HCT116 (cell line): ENCODE data around the gene SLC10A2. TPM values are rescaled to one million over a fixed set of nuclear protein-coding genes. Genes with fewer than 3 reads are reported as not detected.

ENCODE experiments used
- ATAC-seq: fragments of 200-7000 bp; cut with Tn5 transposase; 2 replicates; pipeline ENCODE4 v1.9.1; 2020; ENCODE audit warnings: mild to moderate bottlenecking, moderate library complexity
- BruUV-seq: library from RNA; stranded (reverse); fragments of 400-500 nt; replicated peaks from 2 replicates; lab custom pipeline; 2021; lab: Mats Ljungman, UMichigan
- CTCF ChIA-PET: fragments of 300-600 bp; sonication (Branson Sonifier 250); formaldehyde crosslinking; loops from one replicate; lab custom pipeline; 2021; ENCODE audit warnings: antibody characterized with exemption; lab: Charles Lee
- POLR2A ChIA-PET: fragments of 300-600, 350-600 bp; sonication (Branson Sonifier 250); formaldehyde crosslinking; loops from one replicate; lab custom pipeline; 2021; ENCODE audit warnings: antibody characterized with exemption; lab: Charles Lee
- RAD21 ChIA-PET, 2 experiments: fragments of 300-600 bp; sonication (Branson Sonifier 250); formaldehyde crosslinking; loops; one replicate each; lab custom pipeline; 2023; ENCODE audit warnings: low total read pairs in 2 of 2; ENCODE audit not compliant: uncharacterized antibody in 2 of 2, unreplicated experiment in 2 of 2, low non-redundant PET in 1 of 2; lab: Charles Lee
- DNase-seq: peaks from one replicate; pipeline ENCODE4 v3.0.0-alpha.2; 2010; ENCODE audit warnings: low read depth, low spot score
- H2AFZ ChIP-seq: fragments of 200-600 bp; shearing (Covaris generic), sonication (generic); 2 replicates; pipeline ENCODE4 v1.6.1; 2017; ENCODE audit warnings: low read depth, mixed run types, mixed read lengths, antibody characterized with exemption, low read length; ENCODE audit not compliant: poor library complexity, severe bottlenecking
- H3K27ac ChIP-seq: 2 replicates; pipeline ENCODE4 v1.5.1; 2012; ENCODE audit warnings: low read depth, low read length
- H3K27me3 ChIP-seq: fragments of 200-600 bp; sonication (generic); 2 replicates; pipeline ENCODE4 v1.6.1; 2016; ENCODE audit warnings: mixed run types, low read length, mixed read lengths; ENCODE audit not compliant: insufficient read depth
- H3K36me3 ChIP-seq, 2 experiments: fragments of 200-500 bp in 1 of 2; fragments of 200-600 bp in 1 of 2; sonication (Bioruptor generic) in 1 of 2; sonication (generic) in 1 of 2; 2 replicates each; pipeline versions ENCODE4 v1.5.1 to v1.6.1; 2014 to 2016; ENCODE audit warnings: low read length in 2 of 2, inconsistent platforms in 1 of 2, mixed read lengths in 1 of 2, mixed run types in 1 of 2; ENCODE audit not compliant: insufficient read depth in 2 of 2, control insufficient read depth in 1 of 2
- H3K4me1 ChIP-seq, 2 experiments: fragments of 200-600 bp in 1 of 2; sonication (generic) in 1 of 2; 2 replicates each; pipeline versions ENCODE4 v1.5.1 to v1.6.1; 2012 to 2017; ENCODE audit warnings: low read length in 2 of 2, inconsistent platforms in 1 of 2, mild to moderate bottlenecking in 1 of 2, mixed read lengths in 1 of 2, mixed run types in 1 of 2, moderate library complexity in 1 of 2; ENCODE audit not compliant: insufficient read depth in 2 of 2, control insufficient read depth in 1 of 2
- H3K4me2 ChIP-seq: fragments of 200-600 bp; sonication (generic); 2 replicates; pipeline ENCODE4 v1.6.1; 2017; ENCODE audit warnings: mixed run types, low read length, mixed read lengths
- H3K4me3 ChIP-seq, 2 experiments: fragments of 200-600 bp in 1 of 2; sonication (generic) in 1 of 2; replicated peaks in 1 of 2; 2 replicates each; pipeline ENCODE4 v1.5.1; 2011 to 2016; ENCODE audit warnings: low read length in 2 of 2, control low read depth in 1 of 2, low read depth in 1 of 2, mild to moderate bottlenecking in 1 of 2, mixed read lengths in 1 of 2, mixed run types in 1 of 2
- H3K79me2 ChIP-seq: fragments of 200-600 bp; sonication (generic); 2 replicates; pipeline ENCODE4 v1.6.1; 2017; ENCODE audit warnings: mild to moderate bottlenecking, mixed run types, low read length, moderate library complexity, mixed read lengths; ENCODE audit not compliant: insufficient read depth
- H3K9ac ChIP-seq: fragments of 200-600 bp; sonication (generic); 2 replicates; pipeline ENCODE4 v1.6.1; 2016; ENCODE audit warnings: low read length, mixed read lengths
- H3K9me2 ChIP-seq: fragments of 200-600 bp; sonication (generic), shearing (Covaris generic); 2 replicates; pipeline ENCODE4 v1.6.1; 2017; ENCODE audit warnings: mixed run types, mild to moderate bottlenecking, moderate library complexity; ENCODE audit not compliant: insufficient read depth
- H3K9me3 ChIP-seq, 2 experiments: fragments of 200-500 bp in 1 of 2; fragments of 200-600 bp in 1 of 2; sonication (Bioruptor generic) in 1 of 2; sonication (generic) in 1 of 2; 2 replicates each; pipeline ENCODE4 v1.6.1; 2014 to 2017; ENCODE audit warnings: low read length in 2 of 2, mixed read lengths in 2 of 2, inconsistent platforms in 1 of 2, low read depth in 1 of 2, mild to moderate bottlenecking in 1 of 2, mixed run types in 1 of 2, moderate library complexity in 1 of 2; ENCODE audit not compliant: control insufficient read depth in 1 of 2, insufficient read depth in 1 of 2
- H4K20me1 ChIP-seq: fragments of 200-600 bp; sonication (generic), shearing (Covaris generic); 2 replicates; pipeline ENCODE4 v1.6.1; 2017; ENCODE audit warnings: mixed run types, mild to moderate bottlenecking, moderate library complexity; ENCODE audit not compliant: insufficient read depth
- CEBPB ChIP-seq: IDR thresholded peaks from 2 replicates; pipeline ENCODE4 v1.6.1; 2012; ENCODE audit warnings: low read depth
- EGR1 ChIP-seq: IDR thresholded peaks from 2 replicates; pipeline ENCODE4 v1.6.1; 2012; ENCODE audit warnings: low read depth
- ELF1 ChIP-seq: IDR thresholded peaks from 2 replicates; pipeline ENCODE4 v1.6.1; 2012; ENCODE audit warnings: low read depth, borderline replicate concordance
- EZH2 ChIP-seq: fragments of 200-600 bp; sonication (generic); IDR thresholded peaks from 2 replicates; pipeline ENCODE4 v1.6.1; 2017; ENCODE audit warnings: antibody characterized with exemption, mixed run types
- EZH2phosphoT487 ChIP-seq: fragments of 200-600 bp; IDR thresholded peaks from 2 replicates; pipeline ENCODE4 v1.6.1; 2018; ENCODE audit warnings: antibody characterized with exemption, borderline replicate concordance
- FOSL1 ChIP-seq: IDR thresholded peaks from 2 replicates; pipeline ENCODE4 v1.6.1; 2012; ENCODE audit warnings: low read depth
- JUND ChIP-seq: IDR thresholded peaks from 2 replicates; pipeline ENCODE4 v1.6.1; 2012
- SP1 ChIP-seq: IDR thresholded peaks from 2 replicates; pipeline ENCODE4 v1.6.1; 2012; ENCODE audit warnings: low read depth
- SRF ChIP-seq: IDR thresholded peaks from 2 replicates; pipeline ENCODE4 v1.6.1; 2012; ENCODE audit warnings: low read depth
- YY1 ChIP-seq: IDR thresholded peaks from 2 replicates; pipeline ENCODE4 v1.6.1; 2011; ENCODE audit warnings: low read length, low read depth, moderate library complexity, mild to moderate bottlenecking; ENCODE audit not compliant: insufficient replicate concordance; ENCODE audit errors: extremely low read depth
- ZFX ChIP-seq: fragments of 450-650 bp; IDR thresholded peaks from 2 replicates; pipeline ENCODE4 v1.6.1; 2017
- intact Hi-C: fragments of 100-400 bp; cut with micrococcal nuclease; formaldehyde crosslinking; loops from 2 replicates; pipeline ENCODE4 v1.10.0; 2022
- total RNA-seq: library from RNA; stranded (reverse); gene quantifications from one replicate; pipeline ENCODE4 v1.2.1, GENCODE V29; 2021; ENCODE audit not compliant: unreplicated experiment
- TF ChIP-seq, protein P1 (sequence below), 3 experiments: fragments of 200-600 bp in 1 of 3; sonication (generic) in 1 of 3; IDR thresholded peaks in 2 of 3; conservative IDR thresholded peaks in 1 of 3; 2 replicates each; pipeline ENCODE4 v1.5.1; 2012 to 2017; ENCODE audit warnings: low read depth in 2 of 3, low read length in 2 of 3, antibody characterized with exemption in 1 of 3, borderline replicate concordance in 1 of 3, control low read depth in 1 of 3, mild to moderate bottlenecking in 1 of 3, mixed read lengths in 1 of 3, mixed run types in 1 of 3, moderate library complexity in 1 of 3; ENCODE audit not compliant: insufficient read depth in 1 of 3
- TF ChIP-seq, protein P2 (sequence below): IDR thresholded peaks from 2 replicates; pipeline ENCODE4 v1.6.1; 2012
- TF ChIP-seq, protein P3 (sequence below): IDR thresholded peaks from 2 replicates; pipeline ENCODE4 v1.6.1; 2012; ENCODE audit warnings: low read depth
- TF ChIP-seq, protein P4 (sequence below): IDR thresholded peaks from 2 replicates; pipeline ENCODE4 v1.6.1; 2011; ENCODE audit warnings: mild to moderate bottlenecking, low read length, moderate library complexity; ENCODE audit not compliant: insufficient replicate concordance; ENCODE audit errors: extremely low read depth

The SLC10A2 gene
- total RNA-seq, 1 experiment from 2014 or later = not detected

DNA sequence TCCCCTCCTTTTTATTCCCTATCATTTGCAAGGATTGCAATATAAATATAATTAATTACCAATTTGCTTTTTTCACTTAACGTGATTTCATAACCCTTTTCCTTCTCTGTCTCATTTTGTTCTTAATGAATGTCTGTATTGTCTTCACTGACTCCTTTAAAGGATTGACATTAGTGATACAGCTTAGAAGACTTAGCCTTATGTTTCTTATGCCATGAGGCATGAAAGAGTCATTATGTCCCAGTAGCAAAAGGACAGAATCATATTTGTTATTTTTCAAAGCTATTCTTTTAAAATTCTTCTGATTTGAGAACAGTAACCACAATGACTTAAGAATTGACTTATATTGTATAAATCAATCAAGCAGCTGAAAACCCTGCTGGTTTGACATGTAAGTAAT is 26.2 kb downstream of the SLC10A2 start:
- no peak overlapping the region for H3K4me2 ChIP-seq
- H3K27ac ChIP-seq = no peak overlapping the region
- H3K9ac ChIP-seq = no peak overlapping the region
- ChIA-PET RAD21 (no interaction called here), CTCF (no interaction called here), POLR2A (no interaction called here)
- DNase-seq (no peak), ATAC-seq (no peak)
- H2AFZ ChIP-seq = no peak overlapping the region
- no peaks in the 10 kb centered on the region for H3K79me2 ChIP-seq
- intact Hi-C loops = no loop called here
- TF ChIP-seq ELF1 (no peak), ZFX (no peak), EZH2 (no peak), FOSL1 (no peak), EZH2phosphoT487 (no peak), YY1 (no peak)
- TF ChIP-seq, protein P1, sequence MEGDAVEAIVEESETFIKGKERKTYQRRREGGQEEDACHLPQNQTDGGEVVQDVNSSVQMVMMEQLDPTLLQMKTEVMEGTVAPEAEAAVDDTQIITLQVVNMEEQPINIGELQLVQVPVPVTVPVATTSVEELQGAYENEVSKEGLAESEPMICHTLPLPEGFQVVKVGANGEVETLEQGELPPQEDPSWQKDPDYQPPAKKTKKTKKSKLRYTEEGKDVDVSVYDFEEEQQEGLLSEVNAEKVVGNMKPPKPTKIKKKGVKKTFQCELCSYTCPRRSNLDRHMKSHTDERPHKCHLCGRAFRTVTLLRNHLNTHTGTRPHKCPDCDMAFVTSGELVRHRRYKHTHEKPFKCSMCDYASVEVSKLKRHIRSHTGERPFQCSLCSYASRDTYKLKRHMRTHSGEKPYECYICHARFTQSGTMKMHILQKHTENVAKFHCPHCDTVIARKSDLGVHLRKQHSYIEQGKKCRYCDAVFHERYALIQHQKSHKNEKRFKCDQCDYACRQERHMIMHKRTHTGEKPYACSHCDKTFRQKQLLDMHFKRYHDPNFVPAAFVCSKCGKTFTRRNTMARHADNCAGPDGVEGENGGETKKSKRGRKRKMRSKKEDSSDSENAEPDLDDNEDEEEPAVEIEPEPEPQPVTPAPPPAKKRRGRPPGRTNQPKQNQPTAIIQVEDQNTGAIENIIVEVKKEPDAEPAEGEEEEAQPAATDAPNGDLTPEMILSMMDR (IDR thresholded peaks at IDR 0.05 in 2 of 3, conservative IDR thresholded peaks at IDR 0.05 in 1 of 3; ENCODE audit: borderline replicate concordance in 1 of 3, insufficient read depth in 1 of 3, low read depth in 2 of 3, low read length in 2 of 3) = no peak
- no peaks in the 10 kb centered on the region for H4K20me1 ChIP-seq
- H3K27me3 ChIP-seq = no peaks in the 10 kb centered on the region
- BruUV-seq = no TSS peak
- no peaks in the 10 kb centered on the region for H3K4me1 ChIP-seq
- H3K9me3 ChIP-seq = no peaks in the 10 kb centered on the region
- no peaks in the 10 kb centered on the region for H3K9me2 ChIP-seq
- no peak overlapping the region for H3K4me3 ChIP-seq
- no peaks in the 10 kb centered on the region for H3K36me3 ChIP-seq

DNA sequence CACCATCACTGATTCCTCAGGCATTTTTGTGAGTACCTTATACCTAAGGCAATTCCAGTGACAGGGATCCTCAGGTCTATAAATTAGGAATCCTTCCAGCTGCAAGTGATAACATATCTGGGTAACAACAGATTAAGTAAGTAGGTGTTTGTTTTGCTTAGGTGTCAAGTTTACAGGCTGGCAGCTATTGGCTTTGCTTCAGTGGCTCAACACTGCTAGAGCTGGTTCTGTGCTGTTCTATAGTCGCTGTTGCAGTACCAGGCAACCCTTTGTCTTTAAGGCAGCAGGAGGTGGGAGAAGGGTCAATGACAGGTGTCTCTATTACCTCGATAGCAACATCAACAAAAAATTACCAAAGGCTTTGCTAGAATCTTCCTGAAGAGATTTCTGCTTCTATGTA is 27.0 kb downstream of the SLC10A2 start:
- DNase-seq = no peak
- Histone ChIP-seq H3K36me3 (no peaks in the 10 kb centered on the region), H3K27ac (no peak overlapping the region), H3K9ac (no peak overlapping the region), H3K4me2 (no peak overlapping the region), H3K79me2 (no peaks in the 10 kb centered on the region), H3K9me2 (no peaks in the 10 kb centered on the region), H3K4me3 (no peak overlapping the region), H3K27me3 (no peaks in the 10 kb centered on the region), H2AFZ (no peak overlapping the region), H4K20me1 (no peaks in the 10 kb centered on the region), H3K4me1 (no peaks in the 10 kb centered on the region), H3K9me3 (no peaks in the 10 kb centered on the region)
- POLR2A ChIA-PET = no interaction called here
- no peak for ATAC-seq
- BruUV-seq = no TSS peak
- intact Hi-C loops = no loop called here
- CTCF ChIA-PET = no interaction called here
- RAD21 ChIA-PET = no interaction called here
- TF ChIP-seq SRF (no peak), SP1 (no peak), CEBPB (no peak), JUND (no peak), EGR1 (no peak), FOSL1 (no peak)
- TF ChIP-seq, protein P2, sequence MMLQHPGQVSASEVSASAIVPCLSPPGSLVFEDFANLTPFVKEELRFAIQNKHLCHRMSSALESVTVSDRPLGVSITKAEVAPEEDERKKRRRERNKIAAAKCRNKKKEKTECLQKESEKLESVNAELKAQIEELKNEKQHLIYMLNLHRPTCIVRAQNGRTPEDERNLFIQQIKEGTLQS = no peak
- TF ChIP-seq, protein P3, sequence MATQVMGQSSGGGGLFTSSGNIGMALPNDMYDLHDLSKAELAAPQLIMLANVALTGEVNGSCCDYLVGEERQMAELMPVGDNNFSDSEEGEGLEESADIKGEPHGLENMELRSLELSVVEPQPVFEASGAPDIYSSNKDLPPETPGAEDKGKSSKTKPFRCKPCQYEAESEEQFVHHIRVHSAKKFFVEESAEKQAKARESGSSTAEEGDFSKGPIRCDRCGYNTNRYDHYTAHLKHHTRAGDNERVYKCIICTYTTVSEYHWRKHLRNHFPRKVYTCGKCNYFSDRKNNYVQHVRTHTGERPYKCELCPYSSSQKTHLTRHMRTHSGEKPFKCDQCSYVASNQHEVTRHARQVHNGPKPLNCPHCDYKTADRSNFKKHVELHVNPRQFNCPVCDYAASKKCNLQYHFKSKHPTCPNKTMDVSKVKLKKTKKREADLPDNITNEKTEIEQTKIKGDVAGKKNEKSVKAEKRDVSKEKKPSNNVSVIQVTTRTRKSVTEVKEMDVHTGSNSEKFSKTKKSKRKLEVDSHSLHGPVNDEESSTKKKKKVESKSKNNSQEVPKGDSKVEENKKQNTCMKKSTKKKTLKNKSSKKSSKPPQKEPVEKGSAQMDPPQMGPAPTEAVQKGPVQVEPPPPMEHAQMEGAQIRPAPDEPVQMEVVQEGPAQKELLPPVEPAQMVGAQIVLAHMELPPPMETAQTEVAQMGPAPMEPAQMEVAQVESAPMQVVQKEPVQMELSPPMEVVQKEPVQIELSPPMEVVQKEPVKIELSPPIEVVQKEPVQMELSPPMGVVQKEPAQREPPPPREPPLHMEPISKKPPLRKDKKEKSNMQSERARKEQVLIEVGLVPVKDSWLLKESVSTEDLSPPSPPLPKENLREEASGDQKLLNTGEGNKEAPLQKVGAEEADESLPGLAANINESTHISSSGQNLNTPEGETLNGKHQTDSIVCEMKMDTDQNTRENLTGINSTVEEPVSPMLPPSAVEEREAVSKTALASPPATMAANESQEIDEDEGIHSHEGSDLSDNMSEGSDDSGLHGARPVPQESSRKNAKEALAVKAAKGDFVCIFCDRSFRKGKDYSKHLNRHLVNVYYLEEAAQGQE = no peak
- TF ChIP-seq, protein P4, sequence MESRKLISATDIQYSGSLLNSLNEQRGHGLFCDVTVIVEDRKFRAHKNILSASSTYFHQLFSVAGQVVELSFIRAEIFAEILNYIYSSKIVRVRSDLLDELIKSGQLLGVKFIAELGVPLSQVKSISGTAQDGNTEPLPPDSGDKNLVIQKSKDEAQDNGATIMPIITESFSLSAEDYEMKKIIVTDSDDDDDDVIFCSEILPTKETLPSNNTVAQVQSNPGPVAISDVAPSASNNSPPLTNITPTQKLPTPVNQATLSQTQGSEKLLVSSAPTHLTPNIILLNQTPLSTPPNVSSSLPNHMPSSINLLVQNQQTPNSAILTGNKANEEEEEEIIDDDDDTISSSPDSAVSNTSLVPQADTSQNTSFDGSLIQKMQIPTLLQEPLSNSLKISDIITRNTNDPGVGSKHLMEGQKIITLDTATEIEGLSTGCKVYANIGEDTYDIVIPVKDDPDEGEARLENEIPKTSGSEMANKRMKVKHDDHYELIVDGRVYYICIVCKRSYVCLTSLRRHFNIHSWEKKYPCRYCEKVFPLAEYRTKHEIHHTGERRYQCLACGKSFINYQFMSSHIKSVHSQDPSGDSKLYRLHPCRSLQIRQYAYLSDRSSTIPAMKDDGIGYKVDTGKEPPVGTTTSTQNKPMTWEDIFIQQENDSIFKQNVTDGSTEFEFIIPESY = no peak
